SK-N-SH (cell line): ENCODE data around the gene WNT8B. TPM values are rescaled to one million over a fixed set of nuclear protein-coding genes. Genes with fewer than 3 reads are reported as not detected.

Experiments used
- CTCF ChIA-PET: fragments of 300-600, 350-600 bp; formaldehyde crosslinking; extraction: SDS; loops from one replicate; lab custom pipeline; 2021; lab: Yijun Ruan, JAX
- POLR2A ChIA-PET: fragments of 350-600 bp; sonication (Branson Sonifier 250); formaldehyde crosslinking; extraction: SDS; loops from one replicate; lab custom pipeline; 2020; ENCODE audit warnings: antibody characterized with exemption, inconsistent platforms; lab: Yijun Ruan, JAX
- DNase-seq: peaks from one replicate; pipeline ENCODE4 v3.0.0; 2012
- H2AFZ ChIP-seq: fragments of 200-600 bp; sonication (generic); 2 replicates; pipeline ENCODE4 v1.8.1; 2016; ENCODE audit warnings: antibody characterized with exemption, mild to moderate bottlenecking, low read depth
- H3F3A ChIP-seq: fragments of 200-600 bp; sonication (generic); replicated peaks from 2 replicates; pipeline ENCODE3; 2016; ENCODE audit warnings: antibody characterized with exemption, mild to moderate bottlenecking; ENCODE audit not compliant: insufficient read depth
- H3K27ac ChIP-seq, 2 experiments: fragments of 200-500 bp in 1 of 2; fragments of 200-600 bp in 1 of 2; sonication (Bioruptor generic) in 1 of 2; sonication (generic), shearing (Covaris generic) in 1 of 2; 2 replicates each; pipeline versions ENCODE4 v1.5.1 to v1.6.1; 2014 to 2016; ENCODE audit warnings: low read depth in 2 of 2, inconsistent platforms in 1 of 2, low read length in 1 of 2, mild to moderate bottlenecking in 1 of 2, mixed read lengths in 1 of 2
- H3K27me3 ChIP-seq: fragments of 200-600 bp; sonication (generic), shearing (Covaris generic); 2 replicates; pipeline ENCODE4 v1.6.1; 2016; ENCODE audit warnings: mixed run types; ENCODE audit not compliant: insufficient read depth
- H3K36me3 ChIP-seq, 2 experiments: fragments of 200-500 bp in 1 of 2; fragments of 200-600 bp in 1 of 2; sonication (Bioruptor generic) in 1 of 2; sonication (generic) in 1 of 2; replicated peaks in 1 of 2; 2 replicates each; pipeline versions ENCODE3 to v1.5.1; 2014 to 2016; ENCODE audit warnings: low read length in 1 of 2, mild to moderate bottlenecking in 1 of 2; ENCODE audit not compliant: insufficient read depth in 2 of 2, control insufficient read depth in 1 of 2
- H3K4me1 ChIP-seq, 2 experiments: fragments of 200-500 bp in 1 of 2; fragments of 200-600 bp in 1 of 2; sonication (Bioruptor generic) in 1 of 2; sonication (generic), shearing (Covaris generic) in 1 of 2; 2 replicates each; pipeline versions ENCODE4 v1.5.1 to v1.6.1; 2014 to 2016; ENCODE audit warnings: low read depth in 1 of 2, low read length in 1 of 2, mixed run types in 1 of 2; ENCODE audit not compliant: insufficient read depth in 2 of 2, control insufficient read depth in 1 of 2
- H3K4me2 ChIP-seq: fragments of 200-600 bp; sonication (generic), shearing (Covaris generic); 2 replicates; pipeline ENCODE4 v1.6.1; 2017; ENCODE audit warnings: mixed run types
- H3K4me3 ChIP-seq, 2 experiments: fragments of 200-500 bp in 1 of 2; fragments of 200-600 bp in 1 of 2; sonication (Bioruptor generic) in 1 of 2; sonication (generic), shearing (Covaris generic) in 1 of 2; 2 replicates each; pipeline versions ENCODE4 v1.5.1 to v1.8.1; 2014 to 2016; ENCODE audit warnings: low read depth in 2 of 2, inconsistent platforms in 1 of 2, low read length in 1 of 2, mild to moderate bottlenecking in 1 of 2, mixed read lengths in 1 of 2, moderate library complexity in 1 of 2
- H3K79me2 ChIP-seq: fragments of 200-600 bp; sonication (generic); 2 replicates; pipeline ENCODE4 v1.8.1; 2017; ENCODE audit warnings: mild to moderate bottlenecking; ENCODE audit not compliant: insufficient read depth
- H3K9ac ChIP-seq: fragments of 200-600 bp; sonication (generic); 2 replicates; pipeline ENCODE4 v1.6.1; 2017; ENCODE audit warnings: mixed run types
- H3K9me2 ChIP-seq: fragments of 200-600 bp; sonication (generic); 2 replicates; pipeline ENCODE4 v1.6.1; 2017; ENCODE audit warnings: mixed run types
- H3K9me3 ChIP-seq: fragments of 200-600 bp; sonication (generic); 2 replicates; pipeline ENCODE4 v1.6.1; 2017; ENCODE audit warnings: mixed run types, mild to moderate bottlenecking, moderate library complexity
- H4K20me1 ChIP-seq: fragments of 200-600 bp; sonication (generic); 2 replicates; pipeline ENCODE4 v1.6.1; 2017; ENCODE audit warnings: mild to moderate bottlenecking, mixed run types; ENCODE audit not compliant: insufficient read depth
- ELF1 ChIP-seq: IDR thresholded peaks from 2 replicates; pipeline ENCODE4 v1.4.0; 2012
- EZH2phosphoT487 ChIP-seq: fragments of 200-600 bp; sonication (generic); IDR thresholded peaks from 2 replicates; pipeline ENCODE4 v1.6.1; 2017; ENCODE audit warnings: low read depth, mixed run types, mild to moderate bottlenecking, antibody characterized with exemption, moderate library complexity, borderline replicate concordance
- FOXM1 ChIP-seq: IDR thresholded peaks from 2 replicates; pipeline ENCODE4 v1.4.0; 2012; ENCODE audit warnings: low read depth, mild to moderate bottlenecking
- MXI1 ChIP-seq: IDR thresholded peaks from 2 replicates; pipeline ENCODE4 v1.6.1; 2012; ENCODE audit warnings: mild to moderate bottlenecking, low read depth, low read length, improper control_type of control experiment
- NFIC ChIP-seq: IDR thresholded peaks from 2 replicates; pipeline ENCODE4 v1.4.0; 2012; ENCODE audit warnings: borderline replicate concordance
- POLR2AphosphoS5 ChIP-seq: IDR thresholded peaks from 2 replicates; pipeline ENCODE4 v1.6.1; 2012; ENCODE audit warnings: low read depth, low read length
- RAD21 ChIP-seq: IDR thresholded peaks from 2 replicates; pipeline ENCODE4 v1.6.1; 2012; ENCODE audit warnings: mild to moderate bottlenecking, low read length
- RCOR1 ChIP-seq: fragments of 150-350 bp; IDR thresholded peaks from 2 replicates; pipeline ENCODE4 v1.6.1; 2017; ENCODE audit warnings: antibody characterized with exemption, low read length
- RFX5 ChIP-seq: IDR thresholded peaks from 2 replicates; pipeline ENCODE4 v1.6.1; 2012; ENCODE audit warnings: mild to moderate bottlenecking, improper control_type of control experiment, low read length
- SIN3A ChIP-seq: IDR thresholded peaks from 2 replicates; pipeline ENCODE4 v1.6.1; 2012; ENCODE audit warnings: low read depth, mild to moderate bottlenecking, low read length, moderate library complexity, borderline replicate concordance
- SMC3 ChIP-seq: IDR thresholded peaks from 2 replicates; pipeline ENCODE4 v1.6.1; 2012; ENCODE audit warnings: low read depth, low read length, improper control_type of control experiment
- WGBS: methylation state at CpG from one replicate; pipeline ENCODE4 v1.1.6; 2017; ENCODE audit warnings: low lambda C conversion rate; 5-methylcytosine and 5-hydroxymethylcytosine counted together
- polyA plus RNA-seq, 3 experiments: library from polyadenylated mRNA; depleted of rRNA; stranded (reverse); fragments of >200 nt; gene quantifications; 2 replicates each; pipeline ENCODE4 v1.2.3, GENCODE V29; 2012
- TF ChIP-seq, protein P1 (sequence below): IDR thresholded peaks from 2 replicates; pipeline ENCODE4 v1.4.0; 2012; ENCODE audit warnings: low read depth, borderline replicate concordance
- TF ChIP-seq, protein P2 (sequence below): IDR thresholded peaks from 2 replicates; pipeline ENCODE4; 2012
- TF ChIP-seq, protein P3 (sequence below): fragments of 150-350 bp; IDR thresholded peaks from 2 replicates; pipeline ENCODE4 v1.6.1; 2016; ENCODE audit warnings: mild to moderate bottlenecking, low read depth, low read length
- TF ChIP-seq, protein P4 (sequence below): fragments of 150-350 bp; IDR thresholded peaks from 2 replicates; pipeline ENCODE4 v1.6.1; 2017; ENCODE audit warnings: antibody characterized with exemption, low read length, low read depth, borderline replicate concordance
- TF ChIP-seq, protein P5 (sequence below): IDR thresholded peaks from 2 replicates; pipeline ENCODE4 v1.6.1; 2012; ENCODE audit warnings: mild to moderate bottlenecking, low read depth, low read length, moderate library complexity
- TF ChIP-seq, protein P6 (sequence below): fragments of 200-600 bp; sonication (generic); IDR thresholded peaks from 2 replicates; pipeline ENCODE4 v1.6.1; 2017; ENCODE audit warnings: antibody characterized with exemption, mild to moderate bottlenecking, moderate library complexity
- TF ChIP-seq, protein P7 (sequence below): IDR thresholded peaks from 2 replicates; pipeline ENCODE4 v1.4.0; 2012; ENCODE audit warnings: low read depth, borderline replicate concordance
- TF ChIP-seq, protein P8 (sequence below): IDR thresholded peaks from 2 replicates; pipeline ENCODE4 v1.4.0; 2012; ENCODE audit warnings: low read depth

The WNT8B gene
- polyA plus RNA-seq, 1 of the 3 experiments (the other 2 are of a cell fraction): 0.18 TPM

DNA sequence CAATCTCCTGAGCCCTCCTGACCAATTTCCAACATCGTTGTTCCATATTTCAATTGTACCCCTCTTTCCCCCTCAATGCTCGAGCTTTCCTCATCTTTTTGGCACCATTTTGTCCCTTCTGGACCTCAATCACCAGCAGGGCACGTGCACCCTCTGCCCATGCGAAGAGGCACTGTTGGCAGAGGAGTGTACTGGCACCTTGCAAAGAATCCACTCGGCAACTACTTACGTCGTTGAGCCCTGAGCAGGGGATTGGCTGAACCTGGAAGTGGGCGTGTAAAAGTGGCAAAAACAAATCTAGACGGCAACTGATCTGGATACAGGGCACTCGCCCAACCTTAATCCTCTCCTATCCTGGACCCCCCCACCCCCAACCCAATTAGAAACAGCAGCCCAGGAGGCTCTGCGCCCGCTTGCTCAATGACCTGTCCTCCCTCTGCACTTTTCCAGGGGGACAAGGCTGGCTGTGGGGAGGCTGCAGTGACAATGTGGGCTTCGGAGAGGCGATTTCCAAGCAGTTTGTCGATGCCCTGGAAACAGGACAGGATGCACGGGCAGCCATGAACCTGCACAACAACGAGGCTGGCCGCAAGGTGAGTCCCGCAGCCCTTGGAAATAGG, 18.8 kb downstream of the WNT8B start:
- Histone ChIP-seq H2AFZ (peak overlapping the region; percentile 40; the same call in 1 of the 2 replicates), H3F3A (no peaks in the 10 kb centered on the region), H3K79me2 (no peaks in the 10 kb centered on the region), H3K9me3 (no peaks in the 10 kb centered on the region), H3K9me2 (no peaks in the 10 kb centered on the region), H4K20me1 (no peaks in the 10 kb centered on the region), H3K9ac (no peak overlapping the region), H3K4me3 (peak overlapping the region; percentile 54 to 65), H3K4me1 (peaks cover 0 to 13% of the 10 kb centered on the region in 2 experiments; a peak in 1 of 4 replicates), H3K4me2 (peak overlapping the region; percentile 94), H3K36me3 (no peaks in the 10 kb centered on the region), H3K27me3 (peaks cover 25% of the 10 kb centered on the region; the same call in 1 of the 2 replicates), H3K27ac (no peak overlapping the region)
- TF ChIP-seq FOXM1 (no peak), NFIC (no peak), RFX5 (peak; percentile 100), RAD21 (peak; percentile 14; the same call in 1 of the 2 replicates), SIN3A (no peak), SMC3 (no peak), ELF1 (no peak), MXI1 (peak; percentile 74), POLR2AphosphoS5 (no peak), RCOR1 (no peak), EZH2phosphoT487 (no peak)
- TF ChIP-seq, protein P1, sequence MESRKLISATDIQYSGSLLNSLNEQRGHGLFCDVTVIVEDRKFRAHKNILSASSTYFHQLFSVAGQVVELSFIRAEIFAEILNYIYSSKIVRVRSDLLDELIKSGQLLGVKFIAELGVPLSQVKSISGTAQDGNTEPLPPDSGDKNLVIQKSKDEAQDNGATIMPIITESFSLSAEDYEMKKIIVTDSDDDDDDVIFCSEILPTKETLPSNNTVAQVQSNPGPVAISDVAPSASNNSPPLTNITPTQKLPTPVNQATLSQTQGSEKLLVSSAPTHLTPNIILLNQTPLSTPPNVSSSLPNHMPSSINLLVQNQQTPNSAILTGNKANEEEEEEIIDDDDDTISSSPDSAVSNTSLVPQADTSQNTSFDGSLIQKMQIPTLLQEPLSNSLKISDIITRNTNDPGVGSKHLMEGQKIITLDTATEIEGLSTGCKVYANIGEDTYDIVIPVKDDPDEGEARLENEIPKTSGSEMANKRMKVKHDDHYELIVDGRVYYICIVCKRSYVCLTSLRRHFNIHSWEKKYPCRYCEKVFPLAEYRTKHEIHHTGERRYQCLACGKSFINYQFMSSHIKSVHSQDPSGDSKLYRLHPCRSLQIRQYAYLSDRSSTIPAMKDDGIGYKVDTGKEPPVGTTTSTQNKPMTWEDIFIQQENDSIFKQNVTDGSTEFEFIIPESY: no peak
- TF ChIP-seq, protein P2, sequence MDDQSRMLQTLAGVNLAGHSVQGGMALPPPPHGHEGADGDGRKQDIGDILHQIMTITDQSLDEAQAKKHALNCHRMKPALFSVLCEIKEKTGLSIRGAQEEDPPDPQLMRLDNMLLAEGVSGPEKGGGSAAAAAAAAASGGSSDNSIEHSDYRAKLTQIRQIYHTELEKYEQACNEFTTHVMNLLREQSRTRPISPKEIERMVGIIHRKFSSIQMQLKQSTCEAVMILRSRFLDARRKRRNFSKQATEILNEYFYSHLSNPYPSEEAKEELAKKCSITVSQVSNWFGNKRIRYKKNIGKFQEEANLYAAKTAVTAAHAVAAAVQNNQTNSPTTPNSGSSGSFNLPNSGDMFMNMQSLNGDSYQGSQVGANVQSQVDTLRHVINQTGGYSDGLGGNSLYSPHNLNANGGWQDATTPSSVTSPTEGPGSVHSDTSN: no peak
- TF ChIP-seq, protein P3, sequence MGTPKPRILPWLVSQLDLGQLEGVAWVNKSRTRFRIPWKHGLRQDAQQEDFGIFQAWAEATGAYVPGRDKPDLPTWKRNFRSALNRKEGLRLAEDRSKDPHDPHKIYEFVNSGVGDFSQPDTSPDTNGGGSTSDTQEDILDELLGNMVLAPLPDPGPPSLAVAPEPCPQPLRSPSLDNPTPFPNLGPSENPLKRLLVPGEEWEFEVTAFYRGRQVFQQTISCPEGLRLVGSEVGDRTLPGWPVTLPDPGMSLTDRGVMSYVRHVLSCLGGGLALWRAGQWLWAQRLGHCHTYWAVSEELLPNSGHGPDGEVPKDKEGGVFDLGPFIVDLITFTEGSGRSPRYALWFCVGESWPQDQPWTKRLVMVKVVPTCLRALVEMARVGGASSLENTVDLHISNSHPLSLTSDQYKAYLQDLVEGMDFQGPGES: 0 out of 2 replicates have a peak, but pooled peaks have one; percentile 48
- TF ChIP-seq, protein P4, sequence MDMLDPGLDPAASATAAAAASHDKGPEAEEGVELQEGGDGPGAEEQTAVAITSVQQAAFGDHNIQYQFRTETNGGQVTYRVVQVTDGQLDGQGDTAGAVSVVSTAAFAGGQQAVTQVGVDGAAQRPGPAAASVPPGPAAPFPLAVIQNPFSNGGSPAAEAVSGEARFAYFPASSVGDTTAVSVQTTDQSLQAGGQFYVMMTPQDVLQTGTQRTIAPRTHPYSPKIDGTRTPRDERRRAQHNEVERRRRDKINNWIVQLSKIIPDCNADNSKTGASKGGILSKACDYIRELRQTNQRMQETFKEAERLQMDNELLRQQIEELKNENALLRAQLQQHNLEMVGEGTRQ: no peak
- TF ChIP-seq, protein P5, sequence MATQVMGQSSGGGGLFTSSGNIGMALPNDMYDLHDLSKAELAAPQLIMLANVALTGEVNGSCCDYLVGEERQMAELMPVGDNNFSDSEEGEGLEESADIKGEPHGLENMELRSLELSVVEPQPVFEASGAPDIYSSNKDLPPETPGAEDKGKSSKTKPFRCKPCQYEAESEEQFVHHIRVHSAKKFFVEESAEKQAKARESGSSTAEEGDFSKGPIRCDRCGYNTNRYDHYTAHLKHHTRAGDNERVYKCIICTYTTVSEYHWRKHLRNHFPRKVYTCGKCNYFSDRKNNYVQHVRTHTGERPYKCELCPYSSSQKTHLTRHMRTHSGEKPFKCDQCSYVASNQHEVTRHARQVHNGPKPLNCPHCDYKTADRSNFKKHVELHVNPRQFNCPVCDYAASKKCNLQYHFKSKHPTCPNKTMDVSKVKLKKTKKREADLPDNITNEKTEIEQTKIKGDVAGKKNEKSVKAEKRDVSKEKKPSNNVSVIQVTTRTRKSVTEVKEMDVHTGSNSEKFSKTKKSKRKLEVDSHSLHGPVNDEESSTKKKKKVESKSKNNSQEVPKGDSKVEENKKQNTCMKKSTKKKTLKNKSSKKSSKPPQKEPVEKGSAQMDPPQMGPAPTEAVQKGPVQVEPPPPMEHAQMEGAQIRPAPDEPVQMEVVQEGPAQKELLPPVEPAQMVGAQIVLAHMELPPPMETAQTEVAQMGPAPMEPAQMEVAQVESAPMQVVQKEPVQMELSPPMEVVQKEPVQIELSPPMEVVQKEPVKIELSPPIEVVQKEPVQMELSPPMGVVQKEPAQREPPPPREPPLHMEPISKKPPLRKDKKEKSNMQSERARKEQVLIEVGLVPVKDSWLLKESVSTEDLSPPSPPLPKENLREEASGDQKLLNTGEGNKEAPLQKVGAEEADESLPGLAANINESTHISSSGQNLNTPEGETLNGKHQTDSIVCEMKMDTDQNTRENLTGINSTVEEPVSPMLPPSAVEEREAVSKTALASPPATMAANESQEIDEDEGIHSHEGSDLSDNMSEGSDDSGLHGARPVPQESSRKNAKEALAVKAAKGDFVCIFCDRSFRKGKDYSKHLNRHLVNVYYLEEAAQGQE: no peak
- TF ChIP-seq, protein P6, sequence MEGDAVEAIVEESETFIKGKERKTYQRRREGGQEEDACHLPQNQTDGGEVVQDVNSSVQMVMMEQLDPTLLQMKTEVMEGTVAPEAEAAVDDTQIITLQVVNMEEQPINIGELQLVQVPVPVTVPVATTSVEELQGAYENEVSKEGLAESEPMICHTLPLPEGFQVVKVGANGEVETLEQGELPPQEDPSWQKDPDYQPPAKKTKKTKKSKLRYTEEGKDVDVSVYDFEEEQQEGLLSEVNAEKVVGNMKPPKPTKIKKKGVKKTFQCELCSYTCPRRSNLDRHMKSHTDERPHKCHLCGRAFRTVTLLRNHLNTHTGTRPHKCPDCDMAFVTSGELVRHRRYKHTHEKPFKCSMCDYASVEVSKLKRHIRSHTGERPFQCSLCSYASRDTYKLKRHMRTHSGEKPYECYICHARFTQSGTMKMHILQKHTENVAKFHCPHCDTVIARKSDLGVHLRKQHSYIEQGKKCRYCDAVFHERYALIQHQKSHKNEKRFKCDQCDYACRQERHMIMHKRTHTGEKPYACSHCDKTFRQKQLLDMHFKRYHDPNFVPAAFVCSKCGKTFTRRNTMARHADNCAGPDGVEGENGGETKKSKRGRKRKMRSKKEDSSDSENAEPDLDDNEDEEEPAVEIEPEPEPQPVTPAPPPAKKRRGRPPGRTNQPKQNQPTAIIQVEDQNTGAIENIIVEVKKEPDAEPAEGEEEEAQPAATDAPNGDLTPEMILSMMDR: peak; percentile 18
- TF ChIP-seq, protein P7, sequence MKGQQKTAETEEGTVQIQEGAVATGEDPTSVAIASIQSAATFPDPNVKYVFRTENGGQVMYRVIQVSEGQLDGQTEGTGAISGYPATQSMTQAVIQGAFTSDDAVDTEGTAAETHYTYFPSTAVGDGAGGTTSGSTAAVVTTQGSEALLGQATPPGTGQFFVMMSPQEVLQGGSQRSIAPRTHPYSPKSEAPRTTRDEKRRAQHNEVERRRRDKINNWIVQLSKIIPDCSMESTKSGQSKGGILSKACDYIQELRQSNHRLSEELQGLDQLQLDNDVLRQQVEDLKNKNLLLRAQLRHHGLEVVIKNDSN: peak; percentile 14; the same call in 1 of the 2 replicates
- TF ChIP-seq, protein P8, sequence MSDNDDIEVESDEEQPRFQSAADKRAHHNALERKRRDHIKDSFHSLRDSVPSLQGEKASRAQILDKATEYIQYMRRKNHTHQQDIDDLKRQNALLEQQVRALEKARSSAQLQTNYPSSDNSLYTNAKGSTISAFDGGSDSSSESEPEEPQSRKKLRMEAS: peak; percentile 97
- ChIA-PET POLR2A (interaction anchor here (0.9 to 1.2 kb wide), 3 partner anchors 27 to 54 kb away, joined by 3 read pairs; partner anchors contain the start of gene HIF1AN), CTCF (interaction anchor here (0.7 to 10.3 kb wide), 36 partner anchors 12 to 396 kb away, joined by 3 to 158 read pairs (median 6); no protein-coding TSS in a partner anchor)
- peak; percentile 88 for DNase-seq
- 3% methylated on average over 11 of the region's 19 CpGs for WGBS
